ENCODE results near the gene HORMAD2.
"Not testable (repeated sequence)": the region's sequence is repeated elsewhere in the genome, so short reads cannot be mapped to it uniquely, and the experiment has no call there.

The HORMAD2 gene

DNA sequence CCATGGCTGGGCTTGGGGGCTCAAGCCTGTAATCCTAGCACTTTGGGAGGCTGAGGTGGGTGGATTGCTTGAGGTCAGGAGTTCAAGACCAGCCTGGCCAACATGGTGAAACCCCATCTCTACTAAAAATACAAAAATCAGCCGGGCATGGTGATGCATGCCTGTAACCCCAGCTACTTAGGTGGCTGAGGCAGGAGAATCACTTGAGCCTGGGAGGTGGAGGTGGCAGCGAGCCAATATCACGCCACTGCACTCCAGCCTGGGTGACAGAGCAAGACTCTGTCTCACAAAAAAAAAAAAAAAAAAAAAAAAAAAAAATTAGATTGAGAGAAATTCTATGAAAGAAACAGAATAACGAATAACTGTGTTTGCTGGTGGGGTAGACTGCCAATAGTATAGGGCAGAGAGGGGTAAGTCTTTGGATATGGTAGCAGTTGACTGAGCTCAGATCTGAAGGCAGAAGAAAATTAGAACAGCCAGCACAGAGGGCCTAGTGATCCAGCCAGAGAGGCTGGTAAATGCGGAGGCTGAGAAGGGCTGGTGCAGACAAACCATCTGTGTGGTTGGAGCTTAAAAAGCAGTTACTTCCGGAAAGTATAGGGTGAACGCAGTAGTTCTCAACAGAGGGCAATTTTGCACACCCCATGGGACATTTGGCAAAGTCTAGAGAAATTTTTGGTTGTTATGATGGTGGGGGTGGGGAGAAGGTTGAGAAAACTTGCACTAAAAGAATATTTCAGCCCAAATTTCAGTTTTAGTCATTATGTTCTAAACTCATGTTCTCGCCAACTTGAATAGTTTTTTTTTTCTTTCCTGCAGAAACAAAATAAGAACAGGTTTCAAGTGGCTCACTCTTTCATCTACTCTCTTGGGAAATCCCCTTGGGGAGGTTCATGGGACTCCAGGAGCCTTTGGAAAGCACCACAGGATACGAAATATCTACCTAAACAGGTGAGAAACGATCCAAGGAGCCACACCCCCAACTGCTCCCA, 1.6 kb upstream of the HORMAD2 start:
- Histone ChIP-seq H3K9me3 (ENCODE audit: control insufficient read depth, insufficient read depth, low read depth, low read length) (no peaks in the 10 kb centered on the region), H3K9ac (ENCODE audit: low read length) (no peak overlapping the region), H3K4me1 (ENCODE audit: control insufficient read depth, insufficient read depth, low read length) (peaks cover 12% of the 10 kb centered on the region; the same call in 1 of the 2 replicates), H3K36me3 (ENCODE audit: control insufficient read depth, insufficient read depth, low read length) (no peaks in the 10 kb centered on the region), H3K27ac (ENCODE audit: low read depth, low read length) (no peak overlapping the region), H3K4me3 (ENCODE audit: low read depth, low read length) (no peak overlapping the region), H3K27me3 (ENCODE audit: control insufficient read depth, insufficient read depth, low read length) (no peaks in the 10 kb centered on the region; the same call in 1 of the 2 replicates)

DNA sequence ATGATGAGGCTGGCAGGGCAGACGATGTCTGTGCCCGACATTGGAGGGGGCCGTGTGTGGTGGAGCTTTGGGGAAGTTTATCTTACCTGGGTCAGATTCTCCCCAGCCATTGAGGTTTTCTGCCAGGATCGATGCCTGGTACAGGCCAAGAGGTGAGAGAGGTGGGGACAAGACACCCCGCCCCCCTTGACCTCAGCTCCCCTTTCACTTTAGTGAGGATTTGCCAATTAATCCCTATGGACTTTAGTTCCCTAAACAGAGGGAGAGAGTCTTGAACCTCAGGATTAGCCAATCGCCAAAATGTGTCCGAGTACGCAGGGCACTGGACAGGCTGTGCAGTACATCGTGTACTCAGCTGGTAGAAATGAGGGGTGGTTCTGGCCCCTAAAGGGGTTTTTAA, 541 bp downstream of the HORMAD2 start:
- H3K4me3 ChIP-seq (ENCODE audit: low read depth, low read length), result no peak overlapping the region
- no peaks in the 10 kb centered on the region for H3K36me3 ChIP-seq (ENCODE audit: control insufficient read depth, insufficient read depth, low read length)
- H3K27me3 ChIP-seq (ENCODE audit: control insufficient read depth, insufficient read depth, low read length), result no peaks in the 10 kb centered on the region; the same call in 1 of the 2 replicates
- H3K9me3 ChIP-seq (ENCODE audit: control insufficient read depth, insufficient read depth, low read depth, low read length), result peaks cover 4% of the 10 kb centered on the region
- H3K27ac ChIP-seq (ENCODE audit: low read depth, low read length), result no peak overlapping the region
- no peak overlapping the region for H3K9ac ChIP-seq (ENCODE audit: low read length)
- peaks cover 12% of the 10 kb centered on the region; the same call in 1 of the 2 replicates for H3K4me1 ChIP-seq (ENCODE audit: control insufficient read depth, insufficient read depth, low read length)

DNA sequence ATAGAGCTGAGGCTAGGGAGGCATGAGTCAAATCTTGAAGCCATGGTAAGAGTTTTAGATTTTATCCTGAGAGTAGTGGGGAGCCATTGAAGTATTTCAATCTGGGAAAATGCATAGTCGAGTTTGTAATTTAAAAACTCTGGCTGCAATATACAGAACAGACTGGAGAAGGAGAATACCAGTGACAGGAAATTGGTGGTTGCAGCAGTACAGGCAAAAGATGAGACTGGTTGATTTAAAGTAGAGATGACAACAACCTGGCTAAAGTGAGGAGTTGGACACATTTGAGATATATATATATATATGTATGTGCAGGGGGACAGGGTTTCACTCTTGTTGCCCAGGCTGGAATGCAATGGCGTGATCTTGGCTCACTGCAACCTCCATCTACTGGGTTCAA, 6.2 kb downstream of the HORMAD2 start:
- H3K4me3 ChIP-seq (ENCODE audit: low read depth, low read length), result no peak overlapping the region
- no peaks in the 10 kb centered on the region for H3K27me3 ChIP-seq (ENCODE audit: control insufficient read depth, insufficient read depth, low read length)
- H3K4me1 ChIP-seq (ENCODE audit: control insufficient read depth, insufficient read depth, low read length), result no peaks in the 10 kb centered on the region
- no peaks in the 10 kb centered on the region for H3K36me3 ChIP-seq (ENCODE audit: control insufficient read depth, insufficient read depth, low read length)
- H3K27ac ChIP-seq (ENCODE audit: low read depth, low read length), result no peak overlapping the region
- no peak overlapping the region for H3K9ac ChIP-seq (ENCODE audit: low read length)
- H3K9me3 ChIP-seq (ENCODE audit: control insufficient read depth, insufficient read depth, low read depth, low read length), result peaks cover 4% of the 10 kb centered on the region

DNA sequence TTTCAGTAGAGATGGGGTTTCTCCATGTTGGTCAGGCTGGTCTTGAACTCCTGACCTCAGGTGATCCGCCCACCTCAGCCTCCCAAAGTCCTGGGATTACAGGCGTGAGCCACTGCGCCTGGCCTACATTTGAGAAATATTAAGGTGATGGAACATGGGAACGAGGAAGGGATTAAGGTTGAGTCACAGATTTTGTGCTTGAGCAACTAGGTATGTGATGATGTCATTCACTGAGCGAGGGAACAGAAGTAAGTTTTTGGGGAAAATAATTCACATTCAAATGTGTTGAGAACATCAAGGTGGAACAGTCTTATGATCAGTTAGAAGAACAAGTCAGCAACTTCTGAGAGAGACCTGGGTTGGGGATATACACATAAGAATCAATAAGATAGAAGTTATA, 6.8 kb downstream of the HORMAD2 start:
- H3K4me3 ChIP-seq (ENCODE audit: low read depth, low read length); H3K27ac ChIP-seq (ENCODE audit: low read depth, low read length); H3K9ac ChIP-seq (ENCODE audit: low read length); H3K36me3 ChIP-seq (ENCODE audit: control insufficient read depth, insufficient read depth, low read length); H3K27me3 ChIP-seq (ENCODE audit: control insufficient read depth, insufficient read depth, low read length); H3K9me3 ChIP-seq (ENCODE audit: control insufficient read depth, insufficient read depth, low read depth, low read length); H3K4me1 ChIP-seq (ENCODE audit: control insufficient read depth, insufficient read depth, low read length): not testable (repeated sequence)

DNA sequence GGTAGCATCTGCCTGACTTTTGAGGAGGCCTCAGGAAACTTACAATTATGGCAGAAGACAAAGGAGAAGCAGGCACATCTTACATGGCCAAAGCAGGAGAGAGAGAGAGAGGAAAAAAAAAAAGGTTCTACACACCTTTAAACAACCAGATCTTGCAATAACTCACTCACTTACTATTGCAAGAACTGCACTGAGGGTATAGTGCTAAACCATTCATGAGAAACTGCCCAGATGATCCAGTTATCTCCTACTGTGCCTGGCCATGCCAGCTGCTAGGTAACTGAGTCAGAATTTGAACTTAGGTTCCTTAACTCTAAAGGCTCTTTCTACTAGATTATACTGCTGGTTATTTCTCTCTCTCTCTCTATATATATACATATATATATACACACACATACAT, 7.3 kb downstream of the HORMAD2 start:
- no peaks in the 10 kb centered on the region for H3K36me3 ChIP-seq (ENCODE audit: control insufficient read depth, insufficient read depth, low read length)

DNA sequence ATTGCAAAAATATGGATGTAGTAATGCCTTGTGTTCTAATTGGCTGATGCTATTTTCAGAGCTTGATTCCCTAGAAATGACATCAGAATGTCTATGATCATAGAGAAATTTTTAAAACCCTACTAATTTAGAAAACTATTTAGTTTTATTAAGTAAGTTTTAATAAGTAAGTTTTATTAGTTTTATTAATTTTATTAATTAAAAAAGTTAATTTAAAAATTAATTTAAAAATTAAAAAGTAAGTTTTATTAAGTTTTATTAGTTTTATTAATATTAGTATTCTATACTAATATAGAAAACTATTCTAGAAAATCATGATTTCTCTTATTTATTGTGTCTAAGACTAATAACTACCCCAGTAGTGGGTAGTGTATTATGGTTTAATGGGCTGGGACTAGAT, 8.2 kb downstream of the HORMAD2 start:
- Histone ChIP-seq H3K9ac (ENCODE audit: low read length) (no peak overlapping the region), H3K36me3 (ENCODE audit: control insufficient read depth, insufficient read depth, low read length) (no peaks in the 10 kb centered on the region), H3K4me1 (ENCODE audit: control insufficient read depth, insufficient read depth, low read length) (no peaks in the 10 kb centered on the region), H3K27me3 (ENCODE audit: control insufficient read depth, insufficient read depth, low read length) (no peaks in the 10 kb centered on the region), H3K4me3 (ENCODE audit: low read depth, low read length) (no peak overlapping the region), H3K27ac (ENCODE audit: low read depth, low read length) (no peak overlapping the region), H3K9me3 (ENCODE audit: control insufficient read depth, insufficient read depth, low read depth, low read length) (peaks cover 12% of the 10 kb centered on the region)

More for the DNA sequence above, 7.3 kb downstream of the HORMAD2 start:
- Histone ChIP-seq H3K4me3 (ENCODE audit: low read depth, low read length) (no peak overlapping the region), H3K27me3 (ENCODE audit: control insufficient read depth, insufficient read depth, low read length) (no peaks in the 10 kb centered on the region), H3K9ac (ENCODE audit: low read length) (no peak overlapping the region), H3K4me1 (ENCODE audit: control insufficient read depth, insufficient read depth, low read length) (no peaks in the 10 kb centered on the region), H3K27ac (ENCODE audit: low read depth, low read length) (no peak overlapping the region), H3K9me3 (ENCODE audit: control insufficient read depth, insufficient read depth, low read depth, low read length) (peaks cover 7% of the 10 kb centered on the region)

DNA sequence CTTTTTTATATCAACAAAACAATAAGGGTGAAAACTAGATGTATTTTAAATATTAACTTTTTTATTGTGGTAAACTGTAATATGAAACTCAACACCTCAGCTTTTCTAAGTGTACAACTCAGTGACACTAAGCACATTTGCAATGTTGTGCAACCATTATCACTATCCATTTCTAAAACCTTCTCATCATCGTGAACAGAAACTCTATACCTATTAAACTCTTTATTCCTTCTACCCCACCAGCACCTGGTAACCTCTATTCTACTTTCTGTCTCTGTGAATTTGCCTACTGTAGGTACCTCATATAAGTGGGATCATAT, 9.4 kb downstream of the HORMAD2 start:
- Histone ChIP-seq H3K4me1 (ENCODE audit: control insufficient read depth, insufficient read depth, low read length) (no peaks in the 10 kb centered on the region), H3K27me3 (ENCODE audit: control insufficient read depth, insufficient read depth, low read length) (no peaks in the 10 kb centered on the region), H3K36me3 (ENCODE audit: control insufficient read depth, insufficient read depth, low read length) (no peaks in the 10 kb centered on the region), H3K27ac (ENCODE audit: low read depth, low read length) (no peak overlapping the region), H3K4me3 (ENCODE audit: low read depth, low read length) (no peak overlapping the region), H3K9me3 (ENCODE audit: control insufficient read depth, insufficient read depth, low read depth, low read length) (peaks cover 15% of the 10 kb centered on the region), H3K9ac (ENCODE audit: low read length) (no peak overlapping the region)

- no peaks in the 10 kb centered on the region for H3K27me3 ChIP-seq (ENCODE audit: control insufficient read depth, insufficient read depth, low read length)
- no peaks in the 10 kb centered on the region for H3K4me1 ChIP-seq (ENCODE audit: control insufficient read depth, insufficient read depth, low read length)
- no peak overlapping the region for H3K27ac ChIP-seq (ENCODE audit: low read depth, low read length)
- H3K36me3 ChIP-seq (ENCODE audit: control insufficient read depth, insufficient read depth, low read length), result no peaks in the 10 kb centered on the region
- H3K4me3 ChIP-seq (ENCODE audit: low read depth, low read length), result no peak overlapping the region
- H3K9ac ChIP-seq (ENCODE audit: low read length), result no peak overlapping the region
- peaks cover 26% of the 10 kb centered on the region for H3K9me3 ChIP-seq (ENCODE audit: control insufficient read depth, insufficient read depth, low read depth, low read length)
Measured at GRCh38 chr22:30092686-30093085, 12.4 kb downstream of the HORMAD2 start.

DNA sequence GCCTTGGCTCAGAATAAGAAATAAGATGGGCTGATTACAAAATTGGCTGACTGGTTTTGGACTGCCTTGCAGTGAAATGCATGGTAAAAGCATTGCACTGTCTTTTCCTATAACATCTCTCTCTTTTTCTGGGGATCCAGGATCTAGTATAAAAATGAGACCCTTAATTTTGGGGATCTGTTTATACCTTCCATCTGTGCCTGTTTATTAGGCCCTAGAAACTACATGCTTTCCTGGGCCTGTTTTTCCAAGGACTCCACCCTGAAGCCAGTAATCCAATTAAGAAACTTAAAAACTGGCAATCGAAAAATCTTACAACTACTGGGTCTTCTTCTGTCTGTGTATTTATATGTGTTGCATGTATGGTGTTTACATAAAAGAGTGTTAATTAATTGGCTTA, 14.5 kb downstream of the HORMAD2 start:
- Histone ChIP-seq H3K9me3 (ENCODE audit: control insufficient read depth, insufficient read depth, low read depth, low read length) (peaks cover 26% of the 10 kb centered on the region), H3K36me3 (ENCODE audit: control insufficient read depth, insufficient read depth, low read length) (no peaks in the 10 kb centered on the region), H3K9ac (ENCODE audit: low read length) (no peak overlapping the region), H3K27ac (ENCODE audit: low read depth, low read length) (no peak overlapping the region), H3K4me3 (ENCODE audit: low read depth, low read length) (no peak overlapping the region), H3K4me1 (ENCODE audit: control insufficient read depth, insufficient read depth, low read length) (no peaks in the 10 kb centered on the region), H3K27me3 (ENCODE audit: control insufficient read depth, insufficient read depth, low read length) (no peaks in the 10 kb centered on the region)

- Histone ChIP-seq H3K27ac (ENCODE audit: low read depth, low read length) (no peak overlapping the region), H3K9me3 (ENCODE audit: control insufficient read depth, insufficient read depth, low read depth, low read length) (peaks cover 21% of the 10 kb centered on the region), H3K4me3 (ENCODE audit: low read depth, low read length) (no peak overlapping the region), H3K27me3 (ENCODE audit: control insufficient read depth, insufficient read depth, low read length) (no peaks in the 10 kb centered on the region), H3K4me1 (ENCODE audit: control insufficient read depth, insufficient read depth, low read length) (no peaks in the 10 kb centered on the region), H3K36me3 (ENCODE audit: control insufficient read depth, insufficient read depth, low read length) (no peaks in the 10 kb centered on the region), H3K9ac (ENCODE audit: low read length) (no peak overlapping the region)
Measured at GRCh38 chr22:30097861-30098260, 17.6 kb downstream of the HORMAD2 start.

DNA sequence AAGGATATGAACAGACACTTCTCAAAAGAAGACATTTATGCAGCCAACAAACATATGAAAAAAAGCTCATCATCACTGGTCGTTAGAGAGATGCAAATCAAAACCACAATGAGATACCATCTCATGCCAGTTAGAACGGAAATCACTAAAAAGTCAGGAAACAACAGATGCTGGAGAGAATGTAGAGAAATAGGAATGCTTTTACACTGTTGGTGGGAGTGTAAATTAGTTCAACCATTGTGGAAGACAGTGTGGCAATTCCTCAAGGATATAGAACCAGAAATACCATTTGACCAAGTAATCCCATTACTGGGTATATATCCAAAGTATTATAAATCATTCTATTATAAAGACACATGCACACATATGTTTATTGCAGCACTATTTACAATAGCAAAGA, 20.5 kb downstream of the HORMAD2 start:
- not testable (repeated sequence) for H3K36me3 ChIP-seq (ENCODE audit: control insufficient read depth, insufficient read depth, low read length); H3K9ac ChIP-seq (ENCODE audit: low read length); H3K27ac ChIP-seq (ENCODE audit: low read depth, low read length); H3K27me3 ChIP-seq (ENCODE audit: control insufficient read depth, insufficient read depth, low read length); H3K4me3 ChIP-seq (ENCODE audit: low read depth, low read length); H3K9me3 ChIP-seq (ENCODE audit: control insufficient read depth, insufficient read depth, low read depth, low read length); H3K4me1 ChIP-seq (ENCODE audit: control insufficient read depth, insufficient read depth, low read length)

All from HUES6 (cell line).